Stimulated activated CD8-positive, alpha-beta memory T cell treated with anti-CD3 and anti-CD28 coated beads, Interleukin-15, amount 100 ng/mL, for 4 hours (primary cell): ENCODE results near the gene LATS2.

Source experiments
- DNase-seq, 2 donors: peaks; one replicate each; pipeline ENCODE4 v3.0.0-alpha.2; 2020; ENCODE audit warnings: low read depth in 2 of 2

Gene LATS2

GRCh38 chr13:21047591-21048282 is 13.6 kb downstream of the LATS2 start:
- DNase-seq = no peak

GRCh38 chr13:21047087-21047486 is 14.3 kb downstream of the LATS2 start:
- DNase-seq = no peak

GRCh38 chr13:21046203-21046602 is 15.2 kb downstream of the LATS2 start:
- no peak for DNase-seq

- no peak for DNase-seq
Measured at GRCh38 chr13:21045100-21045499, 16.3 kb downstream of the LATS2 start.

- no peak for DNase-seq
Measured at GRCh38 chr13:21043898-21044297, 17.5 kb downstream of the LATS2 start.

- no peak for DNase-seq
Measured at GRCh38 chr13:21040120-21040826, 21.1 kb downstream of the LATS2 start.

GRCh38 chr13:21039097-21039800 is 22.1 kb downstream of the LATS2 start:
- no peak for DNase-seq

GRCh38 chr13:21037656-21038055 is 23.7 kb downstream of the LATS2 start:
- no peak for DNase-seq

- DNase-seq = no peak
Measured at GRCh38 chr13:21035498-21035897, 25.9 kb downstream of the LATS2 start.

- no peak for DNase-seq
Measured at GRCh38 chr13:21034603-21035191, 26.7 kb downstream of the LATS2 start.

- DNase-seq = no peak
Measured at GRCh38 chr13:21033856-21034602, 27.4 kb downstream of the LATS2 start.

- no peak for DNase-seq
Measured at GRCh38 chr13:21033212-21033840, 28.1 kb downstream of the LATS2 start.

- DNase-seq = no peak
Measured at GRCh38 chr13:21032656-21033055, 28.7 kb downstream of the LATS2 start.

- no peak for DNase-seq
Measured at GRCh38 chr13:21031594-21032275, 29.7 kb downstream of the LATS2 start.

- no peak for DNase-seq
Measured at GRCh38 chr13:21025539-21025938, 35.8 kb downstream of the LATS2 start.

- no peak for DNase-seq
Measured at GRCh38 chr13:21022056-21022979, 39.1 kb downstream of the LATS2 start.

GRCh38 chr13:21020581-21020980 is 40.8 kb downstream of the LATS2 start:
- no peak for DNase-seq

GRCh38 chr13:21020176-21020575 is 41.2 kb downstream of the LATS2 start:
- no peak for DNase-seq

GRCh38 chr13:21018220-21018619 is 43.2 kb downstream of the LATS2 start:
- no peak for DNase-seq

GRCh38 chr13:21016487-21016886 is 44.9 kb downstream of the LATS2 start:
- DNase-seq = no peak
